NOMO-1 (cell line): ENCODE results near the gene PKP1.

Experiments
- DNase-seq, 2 experiments: peaks; one replicate each; lab custom pipeline; 2025; ENCODE audit not compliant: unreplicated experiment in 2 of 2; lab: John Stamatoyannopoulos, UW

PKP1 gene

GRCh38 chr1:201325678-201326060 is 42.4 kb downstream of the PKP1 start:
- no peak for DNase-seq

DNA sequence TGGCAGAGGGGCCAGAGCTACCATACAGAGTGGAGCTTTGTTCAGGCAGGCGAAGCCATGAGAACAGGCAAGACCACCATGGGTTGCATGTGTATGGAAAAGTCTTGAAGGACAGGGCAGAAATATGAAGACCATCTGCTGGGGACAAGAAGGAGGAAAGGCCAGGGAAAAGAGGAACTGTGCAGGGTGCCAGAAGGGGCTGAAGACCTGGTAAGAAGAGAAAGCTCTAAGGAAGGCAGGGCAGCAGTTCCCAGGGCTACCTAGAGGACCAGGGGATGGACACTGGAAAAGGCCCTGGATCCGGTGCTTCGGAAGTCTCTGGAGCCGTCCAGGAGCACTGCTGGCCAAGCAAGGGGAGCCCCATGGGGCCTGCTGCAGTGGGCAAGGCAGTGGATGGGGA is 43.4 kb downstream of the PKP1 start:
- DNase-seq: no peak

DNA sequence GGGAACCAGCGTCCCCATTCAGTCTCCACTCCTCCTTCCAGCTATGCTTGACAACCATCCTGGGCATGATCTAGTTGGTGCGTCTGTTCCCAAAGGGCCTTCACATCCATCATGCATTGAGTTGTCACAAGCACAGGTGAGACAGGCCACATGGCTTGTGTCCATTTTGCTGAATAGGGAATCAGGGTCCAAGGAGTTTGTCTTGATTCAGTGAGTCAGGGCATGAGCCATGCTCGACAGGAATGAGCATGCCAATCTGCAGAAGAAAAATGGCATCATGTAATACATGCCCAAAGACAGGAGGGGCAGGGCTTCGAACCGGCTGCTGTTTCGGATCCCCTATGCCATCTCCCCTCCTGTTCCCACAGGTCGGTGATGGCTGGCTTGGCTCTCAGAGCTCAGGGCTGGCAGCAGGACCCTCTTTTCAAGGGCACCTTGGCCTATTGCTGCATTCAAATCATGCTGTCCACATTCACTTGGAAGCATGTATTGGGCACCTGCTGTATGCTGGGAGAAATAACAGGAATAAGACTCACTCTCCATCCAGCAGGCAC is 44.5 kb downstream of the PKP1 start:
- no peak for DNase-seq

DNA sequence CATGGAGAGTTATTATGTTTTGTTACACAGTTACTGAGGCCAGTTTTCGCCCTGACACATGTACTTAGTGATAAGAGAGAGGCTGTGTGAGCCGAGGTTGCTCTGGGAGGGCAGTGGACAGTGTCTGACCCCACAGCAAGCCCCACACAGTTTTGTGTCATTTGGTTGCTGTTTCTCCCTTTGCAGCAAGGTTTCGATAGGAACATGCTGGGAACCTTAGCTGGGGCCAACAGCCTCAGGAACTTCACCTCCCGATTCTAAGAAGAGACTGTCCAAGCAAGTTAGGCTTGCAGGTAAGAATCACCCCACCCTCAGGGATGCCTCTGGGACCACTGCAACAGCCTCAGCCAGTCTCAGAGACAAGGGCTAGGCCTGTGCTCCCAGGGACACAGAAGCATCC is 45.3 kb downstream of the PKP1 start:
- DNase-seq: no peak

GRCh38 chr1:201329286-201329685 is 46.0 kb downstream of the PKP1 start:
- DNase-seq: no peak

GRCh38 chr1:201329801-201330200 is 46.5 kb downstream of the PKP1 start:
- DNase-seq: no peak

- no peak for DNase-seq
These were observed 47.2 kb downstream of the PKP1 start for GRCh38 chr1:201330541-201330940.

DNA sequence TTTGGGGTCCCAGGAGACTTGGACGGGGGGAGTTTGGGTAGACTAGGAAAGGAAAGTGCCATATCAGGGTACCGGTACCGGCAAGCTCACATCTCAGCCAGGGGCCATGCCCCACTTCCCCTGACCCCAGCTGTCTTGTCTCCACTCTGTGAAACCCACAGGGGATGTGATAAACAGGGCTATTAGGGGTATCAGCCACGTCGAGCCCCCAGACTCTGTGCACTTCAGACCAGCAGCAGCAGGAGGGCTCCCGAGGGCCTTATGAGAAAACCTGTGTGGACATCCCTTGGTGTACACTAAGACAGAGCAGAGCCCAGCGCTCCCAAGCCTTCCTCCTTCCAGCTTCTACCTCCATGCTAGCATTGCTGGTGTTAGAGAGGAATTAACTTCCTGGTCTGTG is 47.9 kb downstream of the PKP1 start:
- DNase-seq: no peak

DNA sequence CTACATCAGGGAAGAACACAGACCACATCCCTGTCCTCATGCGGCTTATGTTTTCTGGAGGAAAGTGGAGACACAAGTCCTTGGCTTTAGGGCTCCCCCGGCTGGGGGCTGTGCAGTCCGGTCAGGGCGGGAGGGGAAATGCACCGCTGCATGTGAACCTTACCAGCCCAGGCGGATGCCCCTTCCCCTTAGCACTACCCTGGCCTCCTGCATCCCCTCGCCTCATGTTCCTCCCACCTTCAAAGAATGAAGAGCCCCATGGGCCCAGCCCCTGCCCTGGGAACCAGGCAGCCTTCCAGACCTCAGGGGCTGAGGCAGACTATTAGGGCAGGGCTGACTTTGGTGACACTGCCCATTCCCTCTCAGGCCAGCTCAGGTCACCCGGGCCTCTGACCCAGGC is 48.7 kb downstream of the PKP1 start:
- DNase-seq: no peak

DNA sequence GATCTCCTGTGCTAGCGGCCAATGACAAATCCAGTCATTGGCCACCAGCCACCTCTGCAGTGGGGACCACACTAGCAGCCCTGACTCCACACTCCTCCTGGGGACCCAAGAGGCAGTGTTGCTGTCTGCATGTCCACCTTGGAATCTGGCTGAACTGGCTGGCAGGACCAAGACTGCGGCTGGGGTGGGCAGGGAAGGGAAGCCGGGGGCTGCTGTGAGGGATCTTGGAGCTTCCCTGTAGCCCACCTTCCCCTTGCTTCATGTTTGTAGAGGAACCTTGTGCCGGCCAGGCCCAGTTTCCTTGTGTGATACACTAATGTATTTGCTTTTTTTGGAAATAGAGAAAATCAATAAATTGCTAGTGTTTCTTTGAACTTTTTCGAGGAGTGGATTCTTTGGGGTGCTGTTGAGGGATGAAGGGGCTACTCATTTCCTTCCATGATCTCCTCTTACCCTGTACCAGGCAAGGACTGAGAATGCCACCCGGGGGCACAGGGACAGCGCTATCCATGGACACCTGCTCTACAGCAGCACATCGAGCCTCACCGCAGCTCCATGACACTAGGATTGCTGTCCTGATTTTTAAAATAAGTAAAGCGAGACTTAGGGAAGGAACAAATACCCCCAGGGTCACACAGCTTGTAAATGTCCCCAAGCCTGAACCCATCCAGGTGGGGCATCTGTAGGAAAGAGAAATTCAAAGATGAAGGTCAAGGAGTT is 49.5 kb downstream of the PKP1 start:
- DNase-seq: no peak

GRCh38 chr1:201334325-201335173 is 51.2 kb downstream of the PKP1 start:
- DNase-seq: no peak

- DNase-seq: no peak
These were observed 52.0 kb downstream of the PKP1 start for GRCh38 chr1:201335174-201335870.

- DNase-seq: no peak
These were observed 52.6 kb downstream of the PKP1 start for GRCh38 chr1:201335901-201336300.

DNA sequence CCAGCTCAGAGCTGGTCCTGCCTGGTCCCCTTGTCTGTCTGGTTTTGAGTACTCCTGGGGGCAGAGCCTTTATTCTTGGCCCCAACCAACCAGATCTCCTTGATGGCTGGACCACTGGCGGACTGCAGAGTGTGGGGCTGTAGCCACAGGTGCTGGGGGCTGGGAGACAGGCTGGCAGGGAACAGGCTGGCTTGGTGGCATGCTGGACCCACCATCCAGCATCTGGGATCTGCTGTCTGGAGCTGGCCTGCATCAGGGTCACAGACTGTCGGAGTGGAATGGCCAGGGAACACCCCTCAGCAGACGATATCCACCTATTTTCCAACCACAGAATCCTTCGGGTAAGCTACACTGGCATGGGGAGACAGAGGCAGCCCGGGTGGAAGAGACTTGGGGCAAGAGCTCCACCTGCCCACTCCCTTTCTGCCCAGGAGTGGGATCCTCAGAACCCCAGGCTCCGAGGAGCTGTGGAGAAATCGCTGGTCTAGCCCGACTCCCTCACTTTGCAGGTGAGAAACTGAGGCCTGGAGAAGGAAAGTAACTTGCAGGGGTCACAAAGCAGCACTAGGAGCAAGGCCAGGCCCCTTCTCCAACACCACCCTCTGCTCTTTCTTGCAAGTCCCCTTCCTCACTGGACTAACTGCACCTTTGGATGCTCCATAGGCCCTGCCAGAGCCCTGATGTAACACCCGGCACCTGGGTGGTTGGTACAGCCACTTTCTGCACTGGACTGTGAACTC is 53.6 kb downstream of the PKP1 start:
- DNase-seq: no peak

- no peak for DNase-seq
These were observed 58.1 kb downstream of the PKP1 start for GRCh38 chr1:201341377-201341776.

- DNase-seq: no peak
These were observed 61.1 kb downstream of the PKP1 start for GRCh38 chr1:201344206-201345080.

- no peak for DNase-seq
These were observed 61.7 kb downstream of the PKP1 start for GRCh38 chr1:201345081-201345355.

DNA sequence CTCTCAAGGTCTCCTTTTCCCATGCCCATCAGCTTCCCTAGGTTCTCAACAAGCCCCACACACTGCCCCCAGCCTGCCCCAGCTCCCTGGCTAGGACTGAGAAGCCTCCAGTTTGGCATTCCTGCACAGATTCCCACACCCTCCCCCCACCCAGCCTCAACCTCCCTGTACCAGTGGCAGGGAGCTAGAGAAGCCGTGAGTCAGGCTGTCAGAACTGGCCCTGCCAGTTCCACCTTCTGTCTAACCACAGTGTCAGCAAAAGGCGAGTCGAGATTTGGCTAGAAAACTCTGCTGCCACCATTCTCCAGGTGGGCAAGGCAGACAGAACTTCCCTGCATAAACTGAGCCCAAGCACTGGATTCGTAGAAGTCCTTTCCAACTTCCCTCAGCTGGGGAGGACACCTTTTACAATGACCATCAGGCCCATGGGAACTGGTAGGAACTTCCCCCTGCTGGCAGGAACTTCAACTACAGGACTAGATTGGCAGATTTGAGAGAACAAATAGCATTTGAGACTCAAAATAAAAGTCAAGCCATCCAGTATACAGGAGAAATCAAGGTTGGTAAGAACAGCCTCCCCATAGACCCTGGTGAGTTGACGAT is 63.1 kb downstream of the PKP1 start:
- no peak for DNase-seq

- no peak for DNase-seq
These were observed 63.7 kb downstream of the PKP1 start for GRCh38 chr1:201346987-201347386.
